ENCODE data around the gene LPCAT2.
A peak's percentile ranks its signal among the peaks of the same experiment; 100 is the strongest.

Gene LPCAT2, protein sequence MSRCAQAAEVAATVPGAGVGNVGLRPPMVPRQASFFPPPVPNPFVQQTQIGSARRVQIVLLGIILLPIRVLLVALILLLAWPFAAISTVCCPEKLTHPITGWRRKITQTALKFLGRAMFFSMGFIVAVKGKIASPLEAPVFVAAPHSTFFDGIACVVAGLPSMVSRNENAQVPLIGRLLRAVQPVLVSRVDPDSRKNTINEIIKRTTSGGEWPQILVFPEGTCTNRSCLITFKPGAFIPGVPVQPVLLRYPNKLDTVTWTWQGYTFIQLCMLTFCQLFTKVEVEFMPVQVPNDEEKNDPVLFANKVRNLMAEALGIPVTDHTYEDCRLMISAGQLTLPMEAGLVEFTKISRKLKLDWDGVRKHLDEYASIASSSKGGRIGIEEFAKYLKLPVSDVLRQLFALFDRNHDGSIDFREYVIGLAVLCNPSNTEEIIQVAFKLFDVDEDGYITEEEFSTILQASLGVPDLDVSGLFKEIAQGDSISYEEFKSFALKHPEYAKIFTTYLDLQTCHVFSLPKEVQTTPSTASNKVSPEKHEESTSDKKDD

DNA sequence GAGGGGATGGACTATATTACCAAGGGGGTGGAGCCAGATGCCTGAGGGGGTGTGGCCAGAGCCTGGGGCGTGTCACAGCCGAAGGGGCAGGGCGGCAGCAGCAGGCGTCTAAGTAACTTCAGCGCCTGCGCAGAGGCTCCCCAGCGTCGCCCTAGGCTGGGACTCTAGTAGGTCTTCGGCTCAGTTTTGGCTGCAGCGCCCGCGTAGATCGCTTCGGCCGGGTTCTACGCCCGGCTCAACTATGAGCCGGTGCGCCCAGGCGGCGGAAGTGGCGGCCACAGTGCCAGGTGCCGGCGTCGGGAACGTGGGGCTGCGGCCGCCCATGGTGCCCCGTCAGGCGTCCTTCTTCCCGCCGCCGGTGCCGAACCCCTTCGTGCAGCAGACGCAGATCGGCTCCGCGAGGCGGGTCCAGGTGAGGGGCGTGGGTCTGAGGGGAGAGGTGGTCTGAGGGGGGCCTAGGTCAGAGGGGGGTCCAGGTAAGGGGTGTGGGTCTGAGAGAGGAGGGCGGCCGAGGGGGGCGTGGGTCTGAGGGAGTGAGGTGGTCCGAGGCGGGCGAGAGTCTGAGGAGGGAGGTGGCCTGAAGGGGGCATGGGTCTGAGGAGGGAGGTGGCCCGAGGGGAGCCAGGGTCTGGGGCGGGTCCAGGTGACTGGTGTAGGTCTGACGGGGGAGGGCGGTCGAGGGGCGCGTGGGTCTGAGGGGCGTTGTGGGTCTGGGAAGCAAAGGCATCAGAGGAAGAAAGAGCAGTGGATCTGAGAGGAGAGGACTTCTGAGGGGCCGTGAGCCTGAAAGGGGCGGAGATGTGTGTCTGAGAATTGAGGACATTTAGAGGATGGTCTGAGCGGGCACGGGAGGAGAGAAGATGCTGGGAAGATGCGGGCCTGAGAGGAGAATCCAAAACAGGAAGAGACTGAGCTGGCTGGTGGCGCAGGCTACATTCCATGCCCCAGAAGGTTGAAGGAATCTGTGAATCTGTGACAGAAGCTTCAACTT lies at the start of gene LPCAT2:
LPCAT2 (plus strand) TSS at position 132 of the 991 bp plus-strand sequence; CDS start at position 242, 110 bp downstream.
- DNase-seq (ENCODE audit: low spot score), result peak; percentile 81

DNA sequence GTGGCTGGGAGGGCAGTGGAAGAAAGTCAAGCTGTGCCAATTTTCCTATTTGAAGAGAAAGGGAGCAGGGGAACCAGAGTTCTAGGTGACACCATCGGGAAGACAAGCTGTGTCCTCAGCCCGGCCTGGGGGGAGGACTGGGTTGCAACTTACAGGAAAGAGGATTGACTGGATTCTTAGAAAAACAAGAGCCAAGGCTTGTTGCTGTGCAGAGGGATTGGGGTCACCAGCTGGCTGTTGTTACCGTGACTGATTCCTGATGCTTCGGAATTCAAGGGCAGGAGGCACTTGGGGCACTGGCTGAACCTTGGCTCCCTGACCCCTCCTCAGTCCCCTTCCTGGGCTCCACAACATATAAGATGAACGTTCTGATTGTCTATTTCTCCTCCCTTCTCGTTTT lies 46.6 kb upstream of the LPCAT2 start:
- no peak for DNase-seq (ENCODE audit: low spot score)

DNA sequence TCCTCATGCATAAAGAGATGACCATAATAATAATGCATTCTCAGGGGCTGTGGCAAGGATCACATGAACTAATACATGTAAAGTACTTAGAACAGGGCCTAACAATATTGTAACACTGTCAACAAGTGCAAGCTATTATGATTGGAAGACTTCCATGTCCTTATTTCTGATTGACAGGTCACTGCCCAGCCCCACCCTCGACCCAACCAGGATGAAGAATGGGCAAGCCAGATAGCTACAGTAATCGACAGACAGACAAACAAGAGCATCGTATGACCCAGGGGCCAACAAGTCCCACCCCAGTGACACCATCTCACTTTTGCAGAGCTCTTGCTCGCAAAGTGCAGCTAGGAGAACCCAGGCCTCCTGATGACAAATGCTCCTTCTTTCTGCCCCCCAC lies 44.5 kb upstream of the LPCAT2 start:
- DNase-seq (ENCODE audit: low spot score), result no peak

DNA sequence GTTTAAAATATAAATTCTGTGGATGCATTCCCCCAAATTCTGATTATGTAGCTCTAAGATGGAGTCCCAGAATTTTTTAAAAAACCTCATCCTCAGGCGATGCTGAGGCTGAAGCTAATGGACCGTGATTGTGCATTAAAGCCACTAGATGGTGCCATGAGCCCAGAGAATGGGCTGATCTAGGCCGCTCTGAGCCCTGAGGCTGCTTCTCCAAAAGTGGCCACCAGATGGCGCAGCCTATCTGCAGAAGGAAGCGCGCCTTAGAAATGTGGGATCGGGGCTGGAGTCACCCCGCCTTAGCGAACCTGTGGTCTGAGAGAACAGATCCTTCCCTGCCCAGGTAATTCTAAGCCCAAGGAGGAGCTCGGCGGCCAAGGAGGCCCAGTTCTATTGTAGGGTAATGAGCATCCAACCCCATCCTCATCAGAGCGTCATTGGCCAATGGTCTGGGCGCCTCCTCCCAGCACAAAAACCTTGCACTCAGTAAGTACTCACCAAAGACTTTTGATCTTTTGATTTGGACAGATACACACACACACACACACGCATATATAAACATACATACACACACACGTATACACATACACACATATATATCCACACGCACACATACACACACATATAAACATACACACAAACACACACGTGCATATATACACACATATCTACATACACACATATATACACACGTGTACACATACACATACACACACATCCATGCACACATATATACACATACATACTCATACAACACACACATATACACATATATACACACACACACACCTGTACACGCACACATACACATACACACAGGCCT lies 43.6 kb upstream of the LPCAT2 start:
- peak; percentile 83 for DNase-seq (ENCODE audit: low spot score)

DNA sequence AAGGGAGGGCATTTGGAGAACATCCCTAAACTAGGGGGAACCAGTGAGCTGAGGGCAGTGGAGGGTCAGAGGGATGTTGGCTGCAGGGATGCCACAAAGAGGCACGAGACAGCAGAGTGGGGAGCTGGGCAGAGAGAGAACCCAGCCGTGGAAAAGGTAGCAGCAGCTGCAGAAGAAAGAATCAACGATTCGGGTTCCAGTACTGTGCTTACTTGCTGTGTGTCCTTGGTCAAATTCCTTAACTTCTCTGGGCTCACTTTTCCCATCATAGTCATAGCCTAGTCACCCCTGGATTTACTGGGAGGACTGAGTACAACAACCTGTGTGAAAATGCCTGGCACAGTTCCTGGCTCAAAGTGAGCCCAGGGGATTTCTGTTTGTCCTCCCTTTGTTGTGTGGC lies 42.7 kb upstream of the LPCAT2 start:
- DNase-seq (ENCODE audit: low spot score), result no peak

DNA sequence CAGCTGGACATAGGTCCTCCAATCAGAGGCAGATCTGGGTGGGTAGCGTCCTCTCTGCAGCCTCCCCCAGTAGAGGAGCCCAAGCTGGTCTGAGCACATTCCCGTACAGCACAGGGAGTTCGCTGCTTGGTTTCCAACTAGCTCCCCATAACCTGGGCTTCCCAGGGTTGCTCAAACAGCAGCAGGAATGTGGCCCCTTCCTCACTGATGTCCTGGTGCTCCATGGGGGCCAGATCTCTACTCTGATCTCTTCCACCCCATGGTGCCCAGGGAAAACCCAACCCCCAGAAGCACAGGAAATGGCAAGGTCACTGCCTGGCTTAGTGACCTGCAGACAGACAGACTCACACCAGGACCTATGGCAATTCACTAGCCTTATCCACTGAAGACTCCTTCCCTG lies 41.0 kb upstream of the LPCAT2 start:
- DNase-seq (ENCODE audit: low spot score), result no peak

DNA sequence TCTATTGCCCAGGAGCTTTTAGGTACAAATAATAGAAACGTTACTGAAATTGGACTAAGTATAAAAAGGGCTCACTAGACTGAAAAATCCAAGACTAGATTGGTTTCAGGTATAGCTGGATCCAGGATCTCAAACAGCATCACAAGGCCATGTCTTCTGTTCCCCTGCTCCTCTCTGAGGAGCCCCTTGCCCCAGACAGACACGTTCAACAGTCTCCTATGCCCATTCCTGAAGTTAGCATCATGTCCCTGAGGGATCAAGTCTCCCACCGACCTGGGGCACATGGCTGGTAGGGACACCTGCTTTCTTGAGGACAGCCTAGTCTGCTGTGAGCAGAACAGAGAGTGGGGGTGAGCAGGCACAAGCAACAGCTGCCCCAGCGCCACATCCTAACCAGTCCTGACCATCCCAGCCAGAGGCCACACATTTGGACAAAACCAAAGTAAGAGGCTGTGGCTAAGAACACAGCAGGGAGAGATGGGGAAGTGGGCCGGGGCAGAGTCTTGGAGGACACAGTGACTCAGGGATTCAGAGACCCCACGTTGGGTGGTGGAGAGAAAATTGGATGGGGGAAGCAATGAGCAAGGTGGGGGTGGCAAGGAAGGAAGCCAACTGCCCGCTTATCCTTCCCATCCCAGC lies 40.4 kb upstream of the LPCAT2 start:
- no peak for DNase-seq (ENCODE audit: low spot score)

DNA sequence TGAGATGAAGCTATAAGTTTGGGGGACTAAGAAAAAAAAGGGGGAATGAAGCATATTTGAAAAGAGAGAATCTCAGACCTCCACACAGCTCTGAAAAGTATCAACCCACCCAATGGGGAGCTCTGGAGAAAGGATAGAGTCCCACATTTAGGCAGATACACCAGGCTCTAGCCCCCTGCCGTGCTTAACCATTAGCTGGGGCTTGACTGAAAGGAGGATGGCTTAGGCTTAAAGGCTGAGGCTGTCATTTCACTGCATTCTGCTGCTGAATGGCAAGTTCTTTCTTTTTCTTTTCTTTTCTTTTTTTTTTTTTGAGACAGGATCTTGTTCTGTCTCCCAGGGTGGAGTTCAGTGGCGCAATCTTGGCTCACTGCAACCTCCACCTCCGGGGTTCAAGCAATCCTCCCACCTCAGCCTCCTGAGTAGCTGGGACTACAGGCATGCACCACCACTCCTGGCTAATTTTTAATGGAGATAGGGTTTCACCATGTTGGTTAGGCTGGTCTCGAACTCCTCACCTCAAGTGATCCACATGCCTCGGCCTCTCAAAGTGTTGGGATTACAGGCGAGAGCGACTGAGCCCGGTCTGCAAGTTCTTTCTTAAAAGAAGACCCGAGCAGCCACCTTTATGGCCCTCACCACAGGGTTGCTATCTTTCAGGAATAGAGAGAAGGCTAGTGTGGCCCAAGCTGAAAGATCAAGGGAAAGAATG lies 38.9 kb upstream of the LPCAT2 start:
- DNase-seq (ENCODE audit: low spot score), result no peak

DNA sequence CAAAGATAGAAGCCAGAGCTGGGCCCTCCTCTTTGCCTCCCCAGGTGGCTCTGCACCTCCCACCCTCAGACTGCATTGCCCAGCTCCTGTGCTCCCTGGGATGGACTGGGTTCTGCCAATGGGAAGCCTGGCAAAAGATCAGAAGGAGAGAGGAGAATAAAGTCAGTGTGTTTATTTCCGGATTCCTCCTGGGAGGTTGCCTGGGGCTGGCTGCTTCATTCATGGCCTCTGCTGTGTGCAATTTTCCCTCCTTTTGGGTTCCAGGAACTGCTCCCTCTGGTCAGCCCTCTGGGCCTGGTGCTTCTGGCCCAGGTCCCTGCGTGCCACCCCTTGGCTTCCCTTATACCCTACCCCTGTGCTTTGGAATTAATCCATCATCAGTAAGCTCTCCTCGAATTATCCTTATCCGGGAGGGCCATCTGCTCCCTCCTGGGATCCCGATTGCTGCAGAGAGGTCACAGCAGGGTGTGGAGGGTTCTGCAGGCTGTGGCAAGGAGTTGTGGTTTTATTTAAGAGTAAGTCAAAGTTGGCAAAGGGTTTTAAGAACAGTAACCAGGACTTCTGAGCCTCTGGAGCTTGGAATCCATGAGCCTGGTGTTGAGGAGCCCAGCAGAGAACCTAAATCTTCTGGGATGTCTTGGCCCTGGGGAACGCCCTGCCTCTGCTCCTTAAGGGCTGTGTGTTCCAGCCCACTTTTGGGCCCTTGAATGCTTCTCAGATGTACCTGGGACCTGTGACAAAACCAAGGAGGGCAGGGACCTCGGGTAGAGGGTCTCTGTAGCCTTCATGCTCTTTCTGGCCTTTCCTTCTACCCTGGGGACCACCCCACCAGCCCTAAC lies 38.1 kb upstream of the LPCAT2 start:
- no peak for DNase-seq (ENCODE audit: low spot score)

DNA sequence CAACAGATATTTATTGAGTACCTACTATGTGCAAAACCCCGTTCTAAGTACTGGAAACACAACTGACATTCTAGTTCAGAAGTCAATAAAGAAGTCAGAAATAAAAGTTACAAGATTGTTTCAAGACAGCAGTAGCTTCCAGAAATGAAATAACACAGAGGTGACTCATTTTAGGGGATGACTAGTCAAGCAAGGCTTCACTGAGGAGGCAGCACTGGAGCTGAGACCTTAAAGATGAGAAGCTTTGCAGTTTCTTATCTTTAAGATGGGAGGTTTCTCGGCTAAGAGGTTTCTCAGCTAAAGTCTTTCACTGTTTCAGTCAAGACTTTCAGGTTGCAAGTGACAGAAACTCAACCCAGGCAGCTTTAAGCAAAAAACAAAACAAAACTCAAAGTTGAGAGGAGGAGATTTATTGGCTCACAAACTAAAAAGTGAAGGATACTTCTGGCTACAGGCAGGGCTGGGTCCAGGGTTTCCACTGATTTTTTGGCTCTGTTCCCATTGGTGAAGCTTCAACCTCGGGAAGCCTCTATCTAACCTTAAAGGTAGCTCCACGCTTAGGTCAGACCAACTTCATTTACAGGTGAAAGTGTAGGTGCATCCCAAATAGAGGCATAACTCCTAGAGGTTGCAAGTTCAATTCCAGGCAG lies 37.3 kb upstream of the LPCAT2 start:
- no peak for DNase-seq (ENCODE audit: low spot score)

DNA sequence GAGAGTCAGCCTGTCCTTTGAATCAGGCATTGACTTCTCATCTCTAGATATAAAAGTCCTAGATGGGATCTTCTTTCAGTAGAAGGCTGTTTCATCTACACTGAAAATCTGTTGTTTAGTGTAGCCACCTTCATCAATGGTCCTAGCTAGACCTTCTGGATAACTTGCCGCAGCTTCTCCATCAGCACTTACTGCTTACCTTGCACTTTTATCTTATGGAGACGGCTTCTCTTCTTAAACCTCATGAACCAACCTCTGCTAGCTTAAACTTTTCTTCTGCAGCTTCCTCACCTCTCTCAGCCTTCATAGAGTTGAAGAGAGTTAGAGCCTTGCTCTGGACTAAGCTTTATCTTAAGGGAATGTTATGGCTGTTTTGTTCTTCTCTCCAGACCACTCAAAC lies 35.3 kb upstream of the LPCAT2 start:
- no peak for DNase-seq (ENCODE audit: low spot score)

DNA sequence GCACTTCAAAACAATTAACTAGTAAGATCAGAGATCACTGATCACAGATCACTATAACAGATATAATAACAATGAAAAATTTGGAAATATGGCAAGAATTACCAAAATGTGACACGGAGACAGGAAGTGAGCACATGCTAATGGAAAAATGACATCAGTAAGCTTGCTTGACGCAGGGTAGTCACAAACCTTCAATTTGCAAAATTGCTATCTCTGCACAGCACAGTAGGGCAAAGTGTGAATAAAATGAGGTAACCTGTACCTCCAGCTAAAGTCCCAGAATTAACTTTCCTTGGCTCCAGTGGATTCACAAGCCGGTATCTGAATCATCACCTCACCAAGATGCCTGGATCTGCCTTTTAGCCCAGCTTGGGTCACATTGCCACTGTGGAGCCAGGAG lies 34.1 kb upstream of the LPCAT2 start:
- no peak for DNase-seq (ENCODE audit: low spot score)

DNA sequence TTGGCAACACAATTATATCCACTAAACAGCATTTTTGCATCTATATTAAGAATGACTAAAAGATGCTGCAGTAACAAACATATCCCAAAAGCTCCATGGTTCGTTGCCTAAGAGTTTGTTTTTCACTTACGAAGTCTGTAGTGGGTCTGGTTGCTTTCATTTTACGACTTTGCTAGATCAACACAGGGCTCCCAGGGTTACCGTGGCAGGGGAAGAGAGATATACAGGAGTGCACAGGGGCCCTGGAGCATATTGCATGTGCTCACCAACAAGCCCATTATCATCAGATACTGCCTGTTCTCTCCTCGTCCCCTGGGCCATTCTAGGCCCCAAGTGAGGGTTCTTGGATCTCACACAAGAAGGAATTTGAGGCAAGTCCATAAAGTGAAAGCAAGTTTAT lies 33.0 kb upstream of the LPCAT2 start:
- DNase-seq (ENCODE audit: low spot score), result no peak

DNA sequence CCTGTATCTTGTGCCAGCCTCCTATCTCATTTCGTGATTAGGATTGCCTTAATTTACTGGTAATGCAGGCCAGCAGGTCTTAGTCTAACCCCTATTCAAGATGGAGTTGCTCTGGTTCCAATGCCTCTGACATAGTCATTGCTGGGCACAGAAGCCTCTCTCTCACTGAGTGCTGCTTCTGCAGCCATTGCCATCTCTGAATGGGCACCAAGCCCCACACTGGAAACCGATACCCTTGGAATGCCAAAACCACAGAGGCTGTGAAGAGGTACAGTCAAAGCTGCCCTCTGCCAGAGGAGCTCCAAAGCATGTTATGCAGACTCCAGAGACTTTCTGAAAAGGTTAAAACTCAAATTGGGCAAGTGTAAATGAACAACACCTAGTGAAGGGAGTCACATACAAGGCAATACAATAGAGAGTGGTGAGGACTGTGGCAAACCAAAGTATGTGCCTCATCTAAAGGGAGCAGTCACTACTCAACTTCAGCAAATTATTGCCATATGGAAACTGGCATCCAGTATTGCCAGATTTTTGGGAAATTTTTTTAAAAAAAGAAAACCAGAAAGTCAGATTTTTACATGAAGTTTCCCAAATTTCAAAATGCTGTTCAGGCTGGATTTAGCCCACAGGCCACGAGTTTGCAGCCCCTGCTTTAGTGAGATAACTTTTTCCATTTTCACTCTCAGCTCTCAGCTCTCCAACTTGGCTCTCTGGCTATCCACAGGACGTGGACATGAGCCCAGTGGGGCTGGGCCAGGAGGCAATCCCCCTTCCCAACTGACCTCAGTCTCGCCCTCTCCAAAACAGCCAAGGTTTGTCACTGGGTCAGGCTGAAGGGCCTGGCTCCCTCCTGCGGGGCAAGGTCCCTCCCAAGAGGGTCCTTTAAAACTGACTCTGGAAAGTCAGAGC lies 32.0 kb upstream of the LPCAT2 start:
- no peak for DNase-seq (ENCODE audit: low spot score)

DNA sequence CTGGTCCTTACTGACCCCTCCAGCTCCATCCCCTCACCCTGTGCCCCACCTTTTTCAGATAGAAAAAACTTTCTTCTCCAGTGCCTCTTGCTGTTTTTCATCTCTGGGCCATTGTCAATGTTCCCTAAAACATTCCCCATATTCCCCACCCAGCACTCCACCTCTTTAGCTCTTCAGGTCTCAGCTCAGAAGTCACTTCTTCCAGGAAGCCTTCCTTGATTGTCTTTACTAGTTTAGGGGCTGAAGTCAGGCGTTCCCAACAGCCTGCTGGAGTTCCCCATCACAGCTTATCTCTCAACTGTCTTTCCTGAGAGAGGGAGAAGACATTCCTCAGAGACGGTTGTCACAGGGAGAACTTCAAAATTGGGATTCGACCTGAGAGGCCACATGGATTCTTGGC lies 31.1 kb upstream of the LPCAT2 start:
- no peak for DNase-seq (ENCODE audit: low spot score)

DNA sequence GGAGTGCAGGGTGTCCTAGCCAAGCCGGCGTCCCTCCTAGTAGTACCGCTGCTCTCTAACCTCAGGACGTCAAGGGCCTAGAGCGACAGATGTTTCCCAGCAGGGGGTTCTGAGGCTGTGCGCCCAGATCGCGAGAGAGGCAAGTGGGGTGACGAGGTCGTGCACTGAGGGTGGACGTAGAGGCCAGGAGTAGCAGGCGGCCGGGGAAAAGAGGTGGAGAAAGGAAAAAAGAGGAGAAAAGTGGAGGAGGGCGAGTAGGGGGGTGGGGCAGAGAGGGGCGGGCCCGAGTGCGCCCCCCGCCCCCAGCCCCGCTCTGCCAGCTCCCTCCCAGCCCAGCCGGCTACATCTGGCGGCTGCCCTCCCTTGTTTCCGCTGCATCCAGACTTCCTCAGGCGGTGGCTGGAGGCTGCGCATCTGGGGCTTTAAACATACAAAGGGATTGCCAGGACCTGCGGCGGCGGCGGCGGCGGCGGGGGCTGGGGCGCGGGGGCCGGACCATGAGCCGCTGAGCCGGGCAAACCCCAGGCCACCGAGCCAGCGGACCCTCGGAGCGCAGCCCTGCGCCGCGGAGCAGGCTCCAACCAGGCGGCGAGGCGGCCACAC lies 29.9 kb upstream of the LPCAT2 start, which contains the start of gene MMP2:
MMP2 (plus strand) TSS at position 372 of the 603 bp plus-strand sequence. CDS start 282 bp downstream, outside the sequence.
- DNase-seq (ENCODE audit: low spot score), result no peak

DNA sequence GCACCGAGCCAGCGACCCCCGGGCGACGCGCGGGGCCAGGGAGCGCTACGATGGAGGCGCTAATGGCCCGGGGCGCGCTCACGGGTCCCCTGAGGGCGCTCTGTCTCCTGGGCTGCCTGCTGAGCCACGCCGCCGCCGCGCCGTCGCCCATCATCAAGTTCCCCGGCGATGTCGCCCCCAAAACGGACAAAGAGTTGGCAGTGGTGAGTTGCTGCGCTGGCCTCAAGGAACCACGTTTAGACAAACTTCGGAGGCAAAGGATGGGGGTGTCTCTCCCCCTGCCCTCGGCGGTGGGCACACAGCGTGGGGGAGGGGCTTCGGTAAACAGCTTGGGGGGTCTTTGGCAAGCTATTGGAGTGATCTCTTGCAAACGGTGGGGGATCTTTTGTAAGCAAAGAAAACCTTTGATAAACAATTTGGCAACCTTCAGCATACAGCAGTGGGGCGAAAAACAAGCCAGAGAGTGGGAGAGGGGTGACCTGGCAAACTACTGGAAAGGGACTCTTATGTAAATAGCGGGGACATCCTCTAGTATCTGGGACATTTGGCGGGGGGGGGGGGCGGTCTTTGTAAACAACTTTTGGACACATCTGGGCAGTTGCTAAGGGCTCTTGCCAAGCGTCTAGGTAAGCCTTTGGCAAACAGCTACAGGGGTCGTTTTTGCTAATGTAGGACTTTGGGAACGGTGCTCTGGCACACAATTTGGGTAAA lies 29.3 kb upstream of the LPCAT2 start:
- DNase-seq (ENCODE audit: low spot score), result no peak

All from putamen (tissue), 1 donor.